PFSK-1 (cell line): ENCODE results near the gene VAMP4.

Experiments used
- FOXP2 ChIP-seq: optimal IDR thresholded peaks from 2 replicates; pipeline ENCODE3; 2011; ENCODE audit warnings: borderline replicate concordance, control low read depth, inconsistent platforms; ENCODE audit not compliant: insufficient read depth; ENCODE audit errors: extremely low read length, extremely low read depth
- POLR2AphosphoS5 ChIP-seq: IDR thresholded peaks from 2 replicates; pipeline ENCODE4 v1.6.1; 2012; ENCODE audit warnings: low read depth, mild to moderate bottlenecking, control low read depth, low read length, moderate library complexity
- REST ChIP-seq, 2 experiments: IDR thresholded peaks; 2 replicates each; pipeline versions ENCODE4 v1.6.1 to v1.8.0; 2011 to 2012; ENCODE audit warnings: low read depth in 2 of 2, low read length in 2 of 2, control low read depth in 1 of 2, inconsistent platforms in 1 of 2, mild to moderate bottlenecking in 1 of 2, moderate library complexity in 1 of 2; ENCODE audit not compliant: insufficient read depth in 1 of 2
- SIN3A ChIP-seq: IDR thresholded peaks from 2 replicates; pipeline ENCODE4 v1.6.1; 2012; ENCODE audit warnings: mild to moderate bottlenecking, low read length, moderate library complexity, borderline replicate concordance; ENCODE audit not compliant: insufficient read depth
- TAF1 ChIP-seq: IDR thresholded peaks from 2 replicates; pipeline ENCODE4 v1.6.1; 2012; ENCODE audit warnings: low read length, control low read depth, borderline replicate concordance; ENCODE audit not compliant: insufficient read depth

The VAMP4 gene

GRCh38 chr1:171664976-171665375, 76.9 kb downstream of the VAMP4 start:
- no peak for TF ChIP-seq POLR2AphosphoS5
- no peak for TF ChIP-seq SIN3A
- TF ChIP-seq REST (IDR thresholded peaks at IDR 0.05; ENCODE audit: insufficient read depth in 1 of 2, low read depth in 2 of 2, low read length in 2 of 2) = no peak
- no peak for TF ChIP-seq FOXP2
- TF ChIP-seq TAF1 = no peak

DNA sequence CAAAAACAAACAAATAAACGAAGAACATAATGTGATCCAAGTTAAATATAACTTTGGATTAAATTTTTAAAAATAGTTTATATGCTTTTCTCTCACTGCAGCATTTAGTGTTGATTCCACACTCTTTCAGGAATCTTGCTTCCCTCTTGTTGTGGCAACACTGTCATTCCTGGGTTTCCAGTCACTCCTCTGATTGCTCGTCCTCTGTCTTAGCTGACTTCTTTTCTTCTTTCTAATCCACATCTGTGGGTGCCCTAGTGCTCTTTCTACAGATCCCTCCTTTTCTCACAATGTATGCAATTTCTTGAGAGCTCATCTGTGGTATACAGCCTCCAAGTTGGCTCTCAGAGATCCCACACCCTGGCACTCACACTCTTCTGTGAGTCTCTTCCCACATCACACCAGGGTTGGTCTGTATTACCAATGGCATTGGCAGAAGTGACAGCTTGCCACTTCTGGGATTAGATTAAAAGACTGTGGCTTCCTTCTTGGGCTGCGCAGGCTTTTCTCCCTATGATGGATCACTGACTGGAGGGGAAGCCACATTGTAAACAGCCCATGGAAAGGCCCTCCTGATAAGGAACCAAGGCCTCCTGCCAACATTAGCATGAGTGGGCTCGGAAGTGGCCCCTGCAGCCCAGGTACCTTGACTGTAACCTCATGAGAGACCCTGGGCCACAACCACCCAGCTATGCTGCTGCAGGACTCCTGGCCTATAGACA, 77.8 kb downstream of the VAMP4 start:
- TF ChIP-seq FOXP2 = no peak
- no peak for TF ChIP-seq POLR2AphosphoS5
- no peak for TF ChIP-seq TAF1
- TF ChIP-seq SIN3A = no peak
- no peak for TF ChIP-seq REST (IDR thresholded peaks at IDR 0.05; ENCODE audit: insufficient read depth in 1 of 2, low read depth in 2 of 2, low read length in 2 of 2)

- no peak for TF ChIP-seq FOXP2
- TF ChIP-seq SIN3A = no peak
- no peak for TF ChIP-seq POLR2AphosphoS5
- TF ChIP-seq TAF1 = no peak
- TF ChIP-seq REST (IDR thresholded peaks at IDR 0.05; ENCODE audit: insufficient read depth in 1 of 2, low read depth in 2 of 2, low read length in 2 of 2) = no peak
These were observed 78.6 kb downstream of the VAMP4 start for GRCh38 chr1:171663036-171663853.

- TF ChIP-seq TAF1 (no peak), REST (IDR thresholded peaks at IDR 0.05; ENCODE audit: insufficient read depth in 1 of 2, low read depth in 2 of 2, low read length in 2 of 2) (no peak), SIN3A (no peak), POLR2AphosphoS5 (no peak)
These were observed 80.7 kb downstream of the VAMP4 start for GRCh38 chr1:171661076-171661650.
